RWPE1 (cell line): ENCODE results near the gene SLC50A1.
"Not testable (repeated sequence)": the region's sequence is repeated elsewhere in the genome, so short reads cannot be mapped to it uniquely, and the experiment has no call there.

ENCODE experiments used
- CTCF ChIA-PET: fragments of 350-600 bp; sonication (Branson Sonifier 250); formaldehyde crosslinking; extraction: SDS; loops from one replicate; lab custom pipeline; 2021; lab: Yijun Ruan, JAX
- POLR2A ChIA-PET: fragments of 400-600 bp; formaldehyde crosslinking; extraction: SDS; loops from one replicate; lab custom pipeline; 2020; ENCODE audit warnings: antibody characterized with exemption; ENCODE audit not compliant: low non-redundant PET; lab: Yijun Ruan, JAX
- DNase-seq: peaks from one replicate; pipeline ENCODE4 v3.0.0; 2012; ENCODE audit warnings: low spot score
- H3K27ac ChIP-seq: fragments of 450-650 bp; 2 replicates; pipeline ENCODE4 v1.5.1; 2017
- CTCF ChIP-seq: fragments of 450-650 bp; conservative IDR thresholded peaks from 2 replicates; pipeline ENCODE4 v1.5.1; 2017; ENCODE audit warnings: low read depth, mild to moderate bottlenecking

Gene SLC50A1

GRCh38 chr1:155113450-155113980, 22.1 kb upstream of the SLC50A1 start:
- TF ChIP-seq CTCF: no peak
- H3K27ac ChIP-seq: no peak overlapping the region
- POLR2A ChIA-PET: no interaction called here
- CTCF ChIA-PET: no interaction called here
- DNase-seq: no peak

GRCh38 chr1:155116113-155116764, 19.4 kb upstream of the SLC50A1 start:
- no peak for TF ChIP-seq CTCF
- CTCF ChIA-PET: interaction anchor here (1.4 to 2.1 kb wide), 2 partner anchors 51 to 156 kb away, joined by 5 to 6 read pairs; no protein-coding TSS in a partner anchor
- H3K27ac ChIP-seq: no peak overlapping the region
- POLR2A ChIA-PET: no interaction called here
- DNase-seq: no peak

GRCh38 chr1:155117610-155118009, 18.0 kb upstream of the SLC50A1 start:
- TF ChIP-seq CTCF: no peak
- H3K27ac ChIP-seq: no peak overlapping the region
- no peak for DNase-seq
- CTCF ChIA-PET: no interaction called here
- POLR2A ChIA-PET: no interaction called here

GRCh38 chr1:155118090-155118489, 17.6 kb upstream of the SLC50A1 start:
- H3K27ac ChIP-seq, CTCF ChIA-PET, POLR2A ChIA-PET, DNase-seq: not testable (repeated sequence)

- TF ChIP-seq CTCF: no peak
- ChIA-PET CTCF (interaction anchor here (0.8 to 1.3 kb wide), 2 partner anchors 31 to 48 kb away, joined by 3 read pairs; no protein-coding TSS in a partner anchor), POLR2A (no interaction called here)
- no peak for DNase-seq
- no peak overlapping the region; the same call in 1 of the 2 replicates for H3K27ac ChIP-seq
Measured at GRCh38 chr1:155120253-155120652, 15.4 kb upstream of the SLC50A1 start.

- ChIA-PET POLR2A (no interaction called here), CTCF (interaction anchor here (1.3 kb wide), 1 partner anchor 32 kb away, joined by 3 read pairs; no protein-coding TSS in a partner anchor)
- TF ChIP-seq CTCF: no peak
- no peak for DNase-seq
- H3K27ac ChIP-seq: no peak overlapping the region
Measured at GRCh38 chr1:155121249-155121648, 14.4 kb upstream of the SLC50A1 start.

GRCh38 chr1:155122308-155122707, 13.3 kb upstream of the SLC50A1 start:
- ChIA-PET CTCF (interaction anchor here (0.6 kb wide), 1 partner anchor 290 kb away, joined by 3 read pairs; no protein-coding TSS in a partner anchor), POLR2A (no interaction called here)
- no peak for DNase-seq
- TF ChIP-seq CTCF: no peak
- H3K27ac ChIP-seq: no peak overlapping the region
